Measurements from ENCODE around the gene COL2A1. TPM values are rescaled to one million over a fixed set of nuclear protein-coding genes. Genes with fewer than 3 reads are reported as not detected.
"Not testable (repeated sequence)": the region's sequence is repeated elsewhere in the genome, so short reads cannot be mapped to it uniquely, and the experiment has no call there.

The COL2A1 gene
- polyA plus RNA-seq, 1 donor from 2014 or later, result not detected

GRCh38 chr12:47967461-47968321 is 36.6 kb downstream of the COL2A1 start:
- peak overlapping the region in 1 of 3 donors; percentile 48 for H3K27ac Mint-ChIP-seq
- peaks cover 11 to 14% (median 13%) of the 10 kb centered on the region in 3 donors for H3K4me1 Mint-ChIP-seq
- H3K4me3 Mint-ChIP-seq, result no peak overlapping the region
- no peaks in the 10 kb centered on the region for H3K36me3 Mint-ChIP-seq
- no peaks in the 10 kb centered on the region for H3K9me3 Mint-ChIP-seq
- no peaks in the 10 kb centered on the region for H3K27me3 Mint-ChIP-seq

- Mint-ChIP-seq H3K36me3 (no peaks in the 10 kb centered on the region), H3K4me1 (peaks cover 11 to 14% (median 13%) of the 10 kb centered on the region in 3 donors), H3K27ac (no peak overlapping the region), H3K27me3 (peaks cover 3% of the 10 kb centered on the region), H3K4me3 (peak overlapping the region in 2 of 4 donors; percentile 53 to 100), H3K9me3 (no peaks in the 10 kb centered on the region)
Measured at GRCh38 chr12:47965581-47965980, 38.7 kb downstream of the COL2A1 start.

GRCh38 chr12:47964106-47964728 is 40.1 kb downstream of the COL2A1 start:
- Mint-ChIP-seq H3K36me3 (no peaks in the 10 kb centered on the region), H3K4me1 (peaks cover 11 to 14% (median 13%) of the 10 kb centered on the region in 3 donors), H3K9me3 (peaks cover 0 to 7% (median 1%) of the 10 kb centered on the region in 3 donors), H3K27ac (peak overlapping the region in 2 of 3 donors; percentile 81 to 99), H3K27me3 (peaks cover 11% of the 10 kb centered on the region), H3K4me3 (peak overlapping the region; percentile 97 to 100 (median 98))

GRCh38 chr12:47963340-47964040 is 40.8 kb downstream of the COL2A1 start, which contains the start of gene TMEM106C:
Gene TMEM106C, plus strand, starts transcription at chr12:47963596. Its CDS starts 641 bp downstream, at chr12:47964237.
- H3K4me1 Mint-ChIP-seq, result peaks cover 11 to 14% (median 13%) of the 10 kb centered on the region in 3 donors
- H3K36me3 Mint-ChIP-seq, result no peaks in the 10 kb centered on the region
- H3K27ac Mint-ChIP-seq, result peak within 1 kb of the TSS; percentile 81 to 99 (median 92)
- H3K4me3 Mint-ChIP-seq, result peak within 1 kb of the TSS; percentile 97 to 100 (median 98)
- H3K27me3 Mint-ChIP-seq, result peaks cover 13% of the 10 kb centered on the region
- peaks cover 0 to 9% (median 1%) of the 10 kb centered on the region in 3 donors for H3K9me3 Mint-ChIP-seq

GRCh38 chr12:47962198-47962597 is 42.1 kb downstream of the COL2A1 start:
- peaks cover 11 to 14% (median 13%) of the 10 kb centered on the region in 3 donors for H3K4me1 Mint-ChIP-seq
- peaks cover 0 to 11% (median 1%) of the 10 kb centered on the region in 3 donors for H3K9me3 Mint-ChIP-seq
- peaks cover 13% of the 10 kb centered on the region for H3K27me3 Mint-ChIP-seq
- no peaks in the 10 kb centered on the region for H3K36me3 Mint-ChIP-seq
- H3K27ac Mint-ChIP-seq, result no peak overlapping the region
- peak overlapping the region in 2 of 4 donors; percentile 39 to 100 for H3K4me3 Mint-ChIP-seq

GRCh38 chr12:47957671-47958070 is 46.6 kb downstream of the COL2A1 start:
- H3K4me3 Mint-ChIP-seq, H3K4me1 Mint-ChIP-seq, H3K27ac Mint-ChIP-seq, H3K36me3 Mint-ChIP-seq: not testable (repeated sequence)
- Mint-ChIP-seq H3K9me3 (peaks cover 0 to 11% (median 6%) of the 10 kb centered on the region in 3 donors), H3K27me3 (peaks cover 18% of the 10 kb centered on the region)

GRCh38 chr12:47955059-47955458 is 49.2 kb downstream of the COL2A1 start:
- Mint-ChIP-seq H3K27me3 (peaks cover 20% of the 10 kb centered on the region), H3K4me1 (no peaks in the 10 kb centered on the region), H3K36me3 (peaks cover 2% of the 10 kb centered on the region), H3K9me3 (peaks cover 0 to 11% (median 6%) of the 10 kb centered on the region in 3 donors), H3K4me3 (no peak overlapping the region), H3K27ac (no peak overlapping the region)

- Mint-ChIP-seq H3K27ac (peak overlapping the region in 1 of 3 donors; percentile 3), H3K4me1 (no peaks in the 10 kb centered on the region), H3K36me3 (peaks cover 2% of the 10 kb centered on the region), H3K9me3 (peaks cover 0 to 7% (median 6%) of the 10 kb centered on the region in 3 donors), H3K4me3 (no peak overlapping the region), H3K27me3 (peaks cover 16% of the 10 kb centered on the region)
Measured at GRCh38 chr12:47954467-47955045, 49.7 kb downstream of the COL2A1 start.

GRCh38 chr12:47954058-47954457 is 50.2 kb downstream of the COL2A1 start:
- peaks cover 2% of the 10 kb centered on the region for H3K36me3 Mint-ChIP-seq
- H3K27ac Mint-ChIP-seq, result no peak overlapping the region
- H3K27me3 Mint-ChIP-seq, result peaks cover 14% of the 10 kb centered on the region
- H3K9me3 Mint-ChIP-seq, result peaks cover 0 to 4% (median 4%) of the 10 kb centered on the region in 3 donors
- H3K4me3 Mint-ChIP-seq, result no peak overlapping the region
- H3K4me1 Mint-ChIP-seq, result no peaks in the 10 kb centered on the region

GRCh38 chr12:47950856-47951468 is 53.3 kb downstream of the COL2A1 start:
- no peak overlapping the region for H3K4me3 Mint-ChIP-seq
- peaks cover 0 to 3% (median 0%) of the 10 kb centered on the region in 3 donors for H3K4me1 Mint-ChIP-seq
- H3K9me3 Mint-ChIP-seq, result no peaks in the 10 kb centered on the region
- no peak overlapping the region for H3K27ac Mint-ChIP-seq
- peaks cover 2% of the 10 kb centered on the region for H3K36me3 Mint-ChIP-seq
- peaks cover 15% of the 10 kb centered on the region for H3K27me3 Mint-ChIP-seq

- H3K27ac Mint-ChIP-seq, result no peak overlapping the region
- H3K27me3 Mint-ChIP-seq, result peaks cover 15% of the 10 kb centered on the region
- no peaks in the 10 kb centered on the region for H3K9me3 Mint-ChIP-seq
- H3K36me3 Mint-ChIP-seq, result peaks cover 2% of the 10 kb centered on the region
- H3K4me1 Mint-ChIP-seq, result peaks cover 0 to 3% (median 0%) of the 10 kb centered on the region in 3 donors
- H3K4me3 Mint-ChIP-seq, result no peak overlapping the region
Measured at GRCh38 chr12:47949441-47950341, 54.6 kb downstream of the COL2A1 start.

- H3K27ac Mint-ChIP-seq, result no peak overlapping the region
- H3K36me3 Mint-ChIP-seq, result no peaks in the 10 kb centered on the region
- no peak overlapping the region for H3K4me3 Mint-ChIP-seq
- peaks cover 0 to 3% (median 0%) of the 10 kb centered on the region in 3 donors for H3K4me1 Mint-ChIP-seq
- no peaks in the 10 kb centered on the region for H3K9me3 Mint-ChIP-seq
- peaks cover 18% of the 10 kb centered on the region for H3K27me3 Mint-ChIP-seq
Measured at GRCh38 chr12:47947341-47947740, 56.9 kb downstream of the COL2A1 start.
